Colonic mucosa (tissue), 4 donors: ENCODE measurements around the gene AFAP1L2. TPM values are rescaled to one million over a fixed set of nuclear protein-coding genes. Genes with fewer than 3 reads are reported as not detected.

Experiments used
- DNase-seq: peaks from one replicate; pipeline ENCODE4 v3.0.0-alpha.2; 2020
- H3K27ac ChIP-seq: fragments of 200-600 bp; one replicate; pipeline ENCODE4 v1.8.0; 2021
- H3K27me3 ChIP-seq: fragments of 200-600 bp; one replicate; pipeline ENCODE4 v1.8.0; 2021
- H3K36me3 ChIP-seq: fragments of 200-600 bp; one replicate; pipeline ENCODE4 v1.8.0; 2021
- H3K4me1 ChIP-seq: fragments of 200-600 bp; one replicate; pipeline ENCODE4 v1.8.0; 2021; ENCODE audit warnings: mild to moderate bottlenecking
- H3K4me3 ChIP-seq: fragments of 200-600 bp; one replicate; pipeline ENCODE4 v1.8.0; 2021
- H3K9ac ChIP-seq, 2 donors: one replicate each; pipeline ENCODE4 v1.7.0; 2013; ENCODE audit warnings: control low read depth in 2 of 2, low read depth in 2 of 2, low read length in 2 of 2
- H3K9me3 ChIP-seq: fragments of 200-600 bp; one replicate; pipeline ENCODE4 v1.8.0; 2021
- intact Hi-C: fragments of 100-400 bp; cut with DNase I; formaldehyde crosslinking; loops from one replicate; pipeline ENCODE4 v1.14.1; 2022
- total RNA-seq, 2 donors: library from RNA; stranded (reverse); fragmentation: NEBNext Ultra II Directional in 1 of 2; extraction: Animal tissue kit (Norgen Biotek cat#: 25700) in 1 of 2; gene quantifications; one replicate each; pipeline ENCODE4 v1.2.1, GENCODE V29; 2021
- TF ChIP-seq, protein P1 (sequence below): fragments of 200-600 bp; IDR thresholded peaks from one replicate; pipeline ENCODE4 v1.8.0; 2022; ENCODE audit warnings: antibody characterized with exemption, mild to moderate bottlenecking
- donor health status: healthy.
- donor health status: DM: no; HTN: no; CAD: no.
- donor health status: DM: no; HTN: no; CAD: no.

Gene AFAP1L2
- total RNA-seq, 2 donors from 2014 or later = 7.9 to 13.7 TPM

DNA sequence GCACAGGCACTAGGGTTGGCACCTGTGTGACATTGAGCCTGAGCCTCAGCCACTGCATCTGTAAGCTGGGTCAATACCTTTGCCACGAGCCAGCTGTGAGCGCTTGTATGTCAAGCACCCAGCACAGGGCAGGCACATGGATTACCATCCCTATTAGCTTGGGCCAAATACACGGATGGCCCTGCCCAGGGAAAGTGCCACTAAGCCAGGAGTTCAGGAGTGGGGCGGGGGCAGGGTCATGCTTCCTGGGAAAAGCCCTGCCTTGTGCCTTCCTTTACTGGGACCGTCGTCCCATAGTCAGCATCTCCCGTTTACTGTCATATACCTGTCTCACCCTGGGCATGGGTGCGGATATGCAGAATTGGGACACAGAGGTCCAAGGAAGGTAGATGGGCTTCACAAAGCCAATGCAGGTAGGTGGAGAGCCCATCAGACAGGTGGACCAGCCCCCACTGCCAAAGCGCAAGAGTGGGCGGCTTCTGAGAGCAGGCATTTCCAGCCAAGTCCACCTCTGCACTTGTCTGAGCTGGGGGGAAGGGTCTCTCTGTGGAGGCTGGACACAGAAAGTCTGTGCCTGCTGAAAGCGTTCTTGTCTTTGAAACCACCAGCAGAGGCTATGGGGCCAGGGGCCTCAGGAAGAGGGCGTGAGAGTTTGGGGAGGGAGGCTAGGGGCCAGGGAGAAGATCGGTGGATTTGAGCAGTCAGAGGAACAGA lies 92.6 kb downstream of the AFAP1L2 start:
- Histone ChIP-seq H3K9ac (no peak overlapping the region), H3K36me3 (no peaks in the 10 kb centered on the region), H3K27ac (no peak overlapping the region), H3K9me3 (no peaks in the 10 kb centered on the region), H3K4me3 (no peak overlapping the region), H3K4me1 (no peaks in the 10 kb centered on the region), H3K27me3 (no peaks in the 10 kb centered on the region)
- TF ChIP-seq, protein P1, sequence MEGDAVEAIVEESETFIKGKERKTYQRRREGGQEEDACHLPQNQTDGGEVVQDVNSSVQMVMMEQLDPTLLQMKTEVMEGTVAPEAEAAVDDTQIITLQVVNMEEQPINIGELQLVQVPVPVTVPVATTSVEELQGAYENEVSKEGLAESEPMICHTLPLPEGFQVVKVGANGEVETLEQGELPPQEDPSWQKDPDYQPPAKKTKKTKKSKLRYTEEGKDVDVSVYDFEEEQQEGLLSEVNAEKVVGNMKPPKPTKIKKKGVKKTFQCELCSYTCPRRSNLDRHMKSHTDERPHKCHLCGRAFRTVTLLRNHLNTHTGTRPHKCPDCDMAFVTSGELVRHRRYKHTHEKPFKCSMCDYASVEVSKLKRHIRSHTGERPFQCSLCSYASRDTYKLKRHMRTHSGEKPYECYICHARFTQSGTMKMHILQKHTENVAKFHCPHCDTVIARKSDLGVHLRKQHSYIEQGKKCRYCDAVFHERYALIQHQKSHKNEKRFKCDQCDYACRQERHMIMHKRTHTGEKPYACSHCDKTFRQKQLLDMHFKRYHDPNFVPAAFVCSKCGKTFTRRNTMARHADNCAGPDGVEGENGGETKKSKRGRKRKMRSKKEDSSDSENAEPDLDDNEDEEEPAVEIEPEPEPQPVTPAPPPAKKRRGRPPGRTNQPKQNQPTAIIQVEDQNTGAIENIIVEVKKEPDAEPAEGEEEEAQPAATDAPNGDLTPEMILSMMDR = no peak
- DNase-seq = no peak
- intact Hi-C loops = no loop called here

DNA sequence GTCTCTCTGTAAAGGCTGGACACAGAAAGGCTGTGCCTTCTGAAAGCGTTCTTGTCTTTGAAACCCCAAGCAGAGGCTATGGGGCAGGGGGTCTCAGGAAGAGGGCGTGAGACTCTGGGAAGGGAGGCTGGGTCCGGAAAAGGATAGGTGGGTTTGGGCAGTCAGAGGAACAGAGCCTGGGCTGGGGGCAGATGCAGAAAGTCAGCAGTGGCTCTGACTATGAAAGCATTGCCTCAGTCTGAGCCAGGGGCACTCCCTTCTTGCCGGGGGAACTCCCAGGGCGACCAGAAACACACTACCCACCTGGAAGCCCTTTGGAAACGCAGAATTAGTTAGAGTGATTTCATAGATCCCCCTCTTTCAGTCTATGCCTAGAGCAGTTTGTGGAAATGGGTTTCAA lies 93.3 kb downstream of the AFAP1L2 start:
- intact Hi-C loops = no loop called here
- no peaks in the 10 kb centered on the region for H3K9me3 ChIP-seq
- no peak overlapping the region for H3K4me3 ChIP-seq
- no peak overlapping the region for H3K9ac ChIP-seq
- H3K4me1 ChIP-seq = no peaks in the 10 kb centered on the region
- H3K36me3 ChIP-seq = no peaks in the 10 kb centered on the region
- TF ChIP-seq, protein P1 = no peak
- no peak for DNase-seq
- no peak overlapping the region for H3K27ac ChIP-seq
- H3K27me3 ChIP-seq = no peaks in the 10 kb centered on the region

- intact Hi-C loops = no loop called here
- no peaks in the 10 kb centered on the region for H3K9me3 ChIP-seq
- no peaks in the 10 kb centered on the region for H3K27me3 ChIP-seq
- no peak overlapping the region for H3K4me3 ChIP-seq
- no peak overlapping the region for H3K27ac ChIP-seq
- H3K9ac ChIP-seq = no peak overlapping the region
- no peaks in the 10 kb centered on the region for H3K4me1 ChIP-seq
- no peaks in the 10 kb centered on the region for H3K36me3 ChIP-seq
- DNase-seq = no peak
- TF ChIP-seq, protein P1 = no peak
Observed at GRCh38 chr10:114310346-114310745, 94.0 kb downstream of the AFAP1L2 start.

DNA sequence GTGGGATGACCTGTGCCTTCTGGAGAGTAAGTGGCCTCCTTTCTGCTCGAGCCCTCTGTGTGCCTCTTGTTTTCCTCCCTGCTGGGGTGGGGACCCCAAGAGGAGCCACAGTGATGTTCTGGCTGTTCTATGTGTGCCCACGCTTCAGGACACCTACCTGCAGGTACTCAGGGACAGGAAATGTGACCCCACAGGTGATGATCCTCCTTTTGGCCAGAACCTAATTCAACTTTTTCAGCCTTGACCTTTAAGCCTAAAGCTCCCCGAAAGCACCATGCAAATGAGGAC lies 95.0 kb downstream of the AFAP1L2 start:
- H3K36me3 ChIP-seq = no peaks in the 10 kb centered on the region

DNA sequence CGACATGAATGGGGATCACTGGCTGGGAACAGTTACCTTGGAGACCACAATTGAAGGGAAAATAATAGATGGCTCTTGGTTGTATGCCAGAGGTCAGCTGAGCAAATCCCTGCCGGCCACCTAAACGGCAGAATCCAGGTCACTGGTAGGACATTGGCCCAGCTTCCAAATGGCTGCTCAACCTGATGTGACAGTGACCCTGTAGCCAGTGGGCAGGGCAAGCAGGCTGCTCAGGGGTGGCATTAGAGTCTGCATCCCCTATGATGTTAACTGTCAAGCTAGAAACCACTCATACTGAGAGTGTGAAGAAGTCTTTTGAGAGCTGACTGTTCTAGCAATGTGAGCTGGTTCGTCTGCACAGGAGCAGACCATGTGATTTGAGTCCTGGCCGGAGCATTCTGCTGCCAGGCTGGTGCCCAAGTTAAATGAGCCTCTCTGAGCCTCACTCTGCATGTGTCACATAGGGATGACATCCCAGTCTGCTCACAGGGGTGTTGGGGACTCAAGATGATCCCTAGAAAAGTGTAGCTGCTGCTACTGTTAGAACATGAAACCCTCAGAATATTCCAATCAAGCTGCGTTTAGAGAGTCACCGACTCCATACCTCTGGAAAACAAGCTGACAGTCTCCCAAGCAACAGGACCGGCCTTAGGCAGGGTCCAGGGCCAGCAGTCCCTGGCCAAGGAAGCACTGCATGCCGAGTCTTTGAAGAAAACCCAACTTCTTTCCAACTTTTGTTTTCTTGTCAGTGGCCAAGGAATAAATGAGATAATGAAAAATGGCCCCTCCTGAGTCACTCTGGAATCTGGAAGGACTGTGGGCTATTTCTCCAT lies 95.6 kb downstream of the AFAP1L2 start:
- DNase-seq = no peak
- no peak overlapping the region for H3K9ac ChIP-seq
- no peaks in the 10 kb centered on the region for H3K36me3 ChIP-seq
- TF ChIP-seq, protein P1 = no peak
- H3K27me3 ChIP-seq = no peaks in the 10 kb centered on the region
- intact Hi-C loops = no loop called here
- H3K4me3 ChIP-seq = no peak overlapping the region
- H3K4me1 ChIP-seq = no peaks in the 10 kb centered on the region
- no peaks in the 10 kb centered on the region for H3K9me3 ChIP-seq
- H3K27ac ChIP-seq = no peak overlapping the region

More for the DNA sequence above, 95.0 kb downstream of the AFAP1L2 start:
- Histone ChIP-seq H3K27me3 (no peaks in the 10 kb centered on the region), H3K4me1 (no peaks in the 10 kb centered on the region), H3K9me3 (no peaks in the 10 kb centered on the region), H3K4me3 (no peak overlapping the region), H3K27ac (no peak overlapping the region), H3K9ac (no peak overlapping the region)
- intact Hi-C loops = no loop called here
- TF ChIP-seq, protein P1 = no peak
- no peak for DNase-seq
